HG03460 (cell line): ENCODE data around the gene PLAAT3.
"Not testable (repeated sequence)": the region's sequence is repeated elsewhere in the genome, so short reads cannot be mapped to it uniquely, and the experiment has no call there.

ENCODE experiments used
- ATAC-seq: cut with Tn5 transposase; IDR thresholded peaks from one replicate; pipeline ENCODE4 v1.9.1; 2021; ENCODE audit not compliant: unreplicated experiment

Gene PLAAT3

DNA sequence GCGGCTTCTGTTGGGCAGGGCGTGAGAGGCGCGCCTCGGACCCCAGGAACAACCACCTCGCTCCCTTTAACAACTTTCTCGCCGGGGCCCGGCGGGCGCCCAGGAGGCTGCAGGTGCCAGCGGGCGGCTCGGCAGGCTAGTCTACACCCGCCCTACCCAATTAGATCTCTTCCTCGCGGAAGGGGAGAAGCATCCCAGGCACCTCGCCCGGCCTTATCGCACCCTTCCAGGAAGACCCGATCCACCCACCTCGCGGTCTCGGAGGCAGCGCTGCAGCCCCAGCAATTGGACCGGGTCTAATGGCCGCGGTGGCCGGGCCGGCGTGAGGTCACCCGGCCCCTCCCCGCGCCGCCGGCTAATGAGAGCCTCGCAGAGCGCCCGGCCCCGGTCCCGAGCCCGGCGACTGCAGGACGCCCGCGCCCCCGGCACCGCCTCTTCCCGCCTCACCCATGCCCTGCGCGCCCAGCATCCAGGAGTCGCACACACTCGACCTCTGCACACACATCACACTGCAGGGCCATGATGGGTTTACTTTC is at the start of gene PLAAT3:
PLAAT3 (minus strand) TSS at position 298 of the 536 bp plus-strand sequence. CDS start 419 bp downstream, outside the sequence.
- ATAC-seq, result no peak

- ATAC-seq, result no peak
Observed at GRCh38 chr11:63663809-63664208, 49.6 kb upstream of the PLAAT3 start.

GRCh38 chr11:63660972-63661371 is 46.7 kb upstream of the PLAAT3 start:
- ATAC-seq, result no peak

DNA sequence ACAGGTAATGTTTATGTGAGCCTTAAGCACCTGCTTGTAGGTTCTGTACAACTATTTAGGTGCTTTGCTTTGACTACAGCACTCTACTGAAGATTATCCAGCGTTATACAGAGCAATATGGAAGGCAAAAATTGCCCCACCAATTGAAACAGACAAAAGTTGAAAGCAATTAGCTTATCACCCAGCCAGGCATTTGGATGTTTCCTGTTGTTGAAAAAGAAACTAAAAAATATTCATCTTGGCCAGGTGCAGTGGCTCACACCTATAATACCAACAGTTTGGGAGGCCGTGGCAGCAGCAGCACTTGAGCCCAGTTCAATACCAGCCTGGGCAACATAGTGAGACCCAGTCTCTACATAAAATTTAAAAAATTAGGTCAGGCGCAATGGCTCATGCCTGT is 38.4 kb upstream of the PLAAT3 start:
- no peak for ATAC-seq

DNA sequence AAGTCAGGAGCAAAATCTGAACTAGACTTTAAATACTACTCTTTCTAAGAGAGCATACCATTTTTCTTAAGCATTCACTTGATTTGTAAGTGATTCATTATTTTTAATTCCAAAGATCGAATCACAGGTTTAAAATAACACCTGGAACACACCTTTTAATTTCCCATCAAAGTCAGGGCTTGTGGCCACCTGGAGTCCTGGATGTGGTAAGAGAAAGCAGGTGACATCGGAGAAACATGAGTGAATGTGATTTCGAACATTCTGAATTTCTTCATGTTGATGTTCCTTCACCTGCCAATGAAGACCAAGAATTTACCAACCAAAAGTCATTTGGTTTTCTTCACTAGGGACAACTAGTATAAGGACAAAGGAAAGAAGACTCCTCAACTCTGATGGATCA is 29.0 kb upstream of the PLAAT3 start:
- ATAC-seq, result no peak

DNA sequence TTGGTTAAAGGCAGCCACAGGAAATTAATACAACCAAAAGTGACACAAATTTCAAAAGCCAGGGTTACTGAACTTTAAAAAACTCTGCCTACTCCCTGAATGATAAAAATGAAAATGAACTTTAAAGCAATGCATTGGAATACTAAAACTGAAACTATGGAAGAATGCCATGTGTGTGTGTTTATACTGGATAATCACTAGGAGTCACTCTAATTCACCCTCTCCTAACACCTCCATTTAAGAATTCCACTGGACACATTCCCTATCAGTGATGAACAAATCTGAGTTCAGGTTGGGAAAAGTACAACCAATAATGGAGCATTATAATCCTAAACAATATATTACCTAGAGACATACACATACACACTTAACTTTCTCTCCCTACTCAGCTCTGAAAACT is 27.5 kb upstream of the PLAAT3 start:
- no peak for ATAC-seq

- no peak for ATAC-seq
Observed at GRCh38 chr11:63639199-63639832, 25.1 kb upstream of the PLAAT3 start.

- not testable (repeated sequence) for ATAC-seq
Observed at GRCh38 chr11:63638436-63638835, 24.2 kb upstream of the PLAAT3 start.

- ATAC-seq, result no peak
Observed at GRCh38 chr11:63635762-63636465, 21.7 kb upstream of the PLAAT3 start.

DNA sequence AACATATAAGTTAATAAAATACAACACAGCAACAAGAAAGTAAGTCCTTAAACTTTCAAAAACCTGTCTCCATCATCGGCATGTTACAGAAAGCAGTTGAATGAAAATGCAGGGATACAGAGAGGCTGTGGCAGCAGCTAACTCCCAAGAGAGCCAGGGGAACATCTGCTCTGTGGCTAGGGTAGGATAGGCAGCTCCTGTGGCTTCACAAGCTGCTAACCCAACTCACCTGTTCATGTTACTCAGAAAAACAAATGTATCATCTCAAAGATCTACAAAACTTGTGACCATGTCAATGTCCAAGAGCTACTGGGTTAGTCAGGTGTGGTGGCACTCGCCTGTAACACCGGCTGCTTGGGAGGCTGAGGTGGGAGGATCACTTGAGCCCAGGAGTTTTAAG is 15.2 kb upstream of the PLAAT3 start:
- no peak for ATAC-seq

GRCh38 chr11:63623513-63624140 is 9.4 kb upstream of the PLAAT3 start:
- no peak for ATAC-seq

DNA sequence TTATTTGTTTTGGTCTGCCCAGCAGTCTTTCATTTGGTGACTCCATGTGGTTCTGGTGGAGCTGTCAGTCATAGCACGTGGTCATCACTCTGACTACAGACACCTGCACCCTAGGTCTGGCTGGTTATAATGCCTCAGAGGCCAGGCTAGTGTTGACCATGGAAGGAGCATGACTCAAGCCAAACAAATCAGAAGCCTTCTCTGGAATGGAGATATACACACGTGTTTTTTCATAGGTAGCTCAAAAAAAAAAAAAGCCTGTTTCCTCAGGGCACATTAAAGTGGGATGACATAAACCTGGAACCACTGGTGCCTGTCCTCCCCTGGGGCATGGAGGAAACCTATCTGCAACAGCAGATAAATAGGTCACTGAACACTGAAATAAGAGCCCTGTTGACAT is 8.1 kb upstream of the PLAAT3 start:
- ATAC-seq, result no peak

DNA sequence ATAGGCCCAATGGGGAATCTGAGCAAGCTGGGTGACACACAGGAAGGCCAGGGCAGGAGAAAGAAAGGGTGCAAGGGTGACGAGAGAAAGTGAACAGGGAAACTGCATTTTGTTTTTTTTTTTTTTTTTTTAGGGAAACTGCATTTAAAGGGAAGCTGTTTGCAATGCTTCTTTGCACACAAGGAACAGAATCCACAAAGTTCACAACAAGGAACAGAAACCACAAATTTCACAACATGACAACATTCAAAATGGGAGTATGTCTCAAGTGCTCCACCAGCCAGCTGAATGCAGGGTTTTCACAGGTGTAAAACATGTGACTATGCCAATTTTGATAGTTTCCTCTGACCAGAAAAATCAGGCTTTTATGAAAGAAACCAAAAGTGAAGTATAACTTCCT is 6.8 kb upstream of the PLAAT3 start:
- ATAC-seq, result no peak

- ATAC-seq, result no peak
Observed at GRCh38 chr11:63619967-63620366, 5.7 kb upstream of the PLAAT3 start.

DNA sequence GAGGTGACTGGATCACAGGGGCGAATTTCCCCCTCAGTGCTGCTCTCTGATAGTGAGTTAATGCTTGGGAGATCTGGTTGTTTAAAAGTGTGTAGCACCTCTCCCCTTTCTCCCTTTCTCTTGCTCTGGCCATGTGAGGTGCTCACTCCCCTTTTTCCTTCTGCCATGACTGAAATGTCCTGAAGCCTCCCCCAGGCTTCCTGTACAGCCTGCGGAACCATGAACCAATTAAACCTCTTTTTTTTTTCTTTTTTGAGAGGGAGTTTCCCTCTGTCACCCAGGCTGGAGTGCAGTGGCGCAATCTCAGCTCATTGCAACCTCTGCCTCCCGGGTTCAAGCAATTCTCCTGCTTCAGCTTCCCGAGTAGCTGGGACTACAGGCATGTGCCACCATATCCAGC is 3.5 kb upstream of the PLAAT3 start:
- ATAC-seq, result not testable (repeated sequence)

- no peak for ATAC-seq
Observed at GRCh38 chr11:63616953-63617352, 2.7 kb upstream of the PLAAT3 start.

DNA sequence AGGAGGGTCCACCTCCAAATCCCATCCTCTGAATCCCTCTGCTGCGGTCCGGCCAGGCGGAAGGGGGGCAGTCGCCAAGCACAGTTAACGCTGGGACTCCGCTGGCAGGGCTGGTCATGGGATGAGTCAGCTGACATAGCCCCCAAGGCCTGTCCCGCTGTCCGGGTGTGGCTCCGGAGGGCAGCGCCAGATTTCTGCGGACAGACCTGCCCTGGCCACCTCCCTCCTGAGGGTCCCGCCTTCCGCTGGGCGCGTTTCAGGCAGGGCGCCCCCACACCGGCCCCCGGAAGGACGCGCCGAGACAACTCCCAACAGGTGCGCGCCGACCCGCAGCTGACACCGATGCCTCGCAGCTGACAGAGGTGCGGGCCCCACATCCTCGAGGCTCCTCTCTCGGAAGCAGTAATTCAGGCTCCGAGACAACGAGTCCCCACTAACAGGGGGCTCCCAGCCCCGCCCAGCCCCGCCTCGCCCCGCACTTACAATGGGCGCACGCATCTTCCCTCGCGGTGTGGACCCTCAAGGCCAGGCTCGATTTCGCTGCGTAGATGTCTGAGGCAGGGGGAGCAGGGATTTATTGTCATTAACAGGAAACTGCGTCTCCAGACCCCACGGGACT is 607 bp downstream of the PLAAT3 start:
- no peak for ATAC-seq

GRCh38 chr11:63612181-63612580 is 2.1 kb downstream of the PLAAT3 start:
- no peak for ATAC-seq

DNA sequence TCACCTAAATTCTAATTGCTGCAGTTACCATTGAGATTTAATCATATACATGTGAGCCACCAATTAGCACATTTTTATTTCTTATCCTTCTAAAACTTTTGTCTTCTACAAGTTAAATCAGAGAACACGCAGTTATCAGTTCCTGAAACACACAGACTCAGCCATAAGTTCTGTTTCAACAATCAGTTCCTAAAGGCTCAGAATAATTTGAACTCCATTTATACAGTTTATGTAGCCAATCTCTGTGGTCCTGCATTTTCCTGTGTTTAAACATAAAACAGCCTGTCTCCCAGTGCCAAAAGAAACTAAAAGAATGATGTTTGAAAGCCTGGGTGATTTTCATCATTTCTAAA is 2.9 kb downstream of the PLAAT3 start:
- ATAC-seq, result no peak

DNA sequence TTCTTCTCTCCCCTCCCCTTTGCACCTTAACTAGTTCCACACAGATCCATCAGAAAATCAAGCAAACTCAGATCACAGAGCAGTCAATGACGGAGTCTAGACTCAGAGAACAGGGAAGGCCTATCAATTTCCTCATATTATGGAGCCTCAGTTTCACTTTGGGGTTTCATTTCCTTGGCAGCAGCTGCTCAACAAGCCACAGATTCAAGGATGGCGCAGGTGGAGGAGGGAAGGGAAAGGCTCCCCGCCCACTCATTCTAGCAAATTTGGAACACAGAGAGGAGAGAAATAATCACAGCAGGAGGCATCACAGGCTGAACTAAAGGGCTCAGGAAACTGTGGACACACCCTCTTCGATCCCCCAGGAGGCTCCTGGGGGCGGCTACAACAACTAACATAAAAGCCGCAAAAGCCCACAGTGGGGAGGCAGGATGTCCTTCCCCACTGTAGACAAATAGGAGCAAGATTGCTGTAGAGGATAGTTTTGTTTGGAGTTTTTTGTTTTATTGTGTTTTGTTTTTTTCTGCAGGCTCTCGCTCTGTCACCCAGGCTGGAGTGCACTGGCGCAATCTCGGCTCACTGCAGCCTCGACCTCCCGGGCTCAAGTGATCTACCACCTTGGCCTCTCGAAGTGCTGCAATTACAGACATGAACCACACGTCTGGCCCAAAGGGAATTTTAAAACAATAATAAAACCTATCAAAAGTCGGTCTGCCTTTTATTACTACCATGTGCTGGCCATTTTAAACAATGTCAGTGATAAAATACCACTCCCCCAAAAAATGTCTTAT is 3.4 kb downstream of the PLAAT3 start:
- no peak for ATAC-seq
